WTC11 (cell line): ENCODE data around the gene RRAD. TPM values are rescaled to one million over a fixed set of nuclear protein-coding genes. Genes with fewer than 3 reads are reported as not detected.

Source experiments
- ATAC-seq: fragments of 200-7000 bp; cut with Tn5 transposase; 2 replicates; pipeline ENCODE4 v1.10.0; 2021; ENCODE audit warnings: mild to moderate bottlenecking, moderate library complexity
- CTCF ChIA-PET: fragments of 300-600 bp; sonication (Branson Sonifier 250); formaldehyde crosslinking; loops from one replicate; lab custom pipeline; 2021; ENCODE audit warnings: antibody characterized with exemption; lab: Charles Lee
- POLR2A ChIA-PET: fragments of 350-600 bp; sonication (Branson Sonifier 250); formaldehyde crosslinking; loops from one replicate; lab custom pipeline; 2021; ENCODE audit warnings: antibody characterized with exemption; lab: Charles Lee
- DNase-seq: peaks from one replicate; pipeline ENCODE4 v3.0.0; 2021; ENCODE audit warnings: low spot score
- H3K27ac Mint-ChIP-seq: 2 replicates; pipeline ENCODE4 v1.8.0; 2021; ENCODE audit warnings: mixed read lengths
- H3K27me3 Mint-ChIP-seq: 2 replicates; pipeline ENCODE4 v1.8.0; 2021; ENCODE audit warnings: low read depth, mild to moderate bottlenecking, moderate library complexity, mixed read lengths
- H3K36me3 Mint-ChIP-seq: 2 replicates; pipeline ENCODE4 v1.8.0; 2021; ENCODE audit warnings: mixed read lengths
- H3K4me1 Mint-ChIP-seq: 2 replicates; pipeline ENCODE4 v1.8.0; 2022; ENCODE audit warnings: mixed read lengths
- H3K4me3 Mint-ChIP-seq: 2 replicates; pipeline ENCODE4 v1.8.0; 2021; ENCODE audit warnings: mild to moderate bottlenecking, moderate library complexity, mixed read lengths
- H3K9me3 Mint-ChIP-seq: 2 replicates; pipeline ENCODE4 v1.8.0; 2021; ENCODE audit warnings: mixed read lengths
- AFF4 ChIP-seq: sonication (generic); formaldehyde crosslinking; IDR thresholded peaks from 2 replicates; pipeline ENCODE4 v1.8.1; 2023; ENCODE audit warnings: mild to moderate bottlenecking, missing genetic modification reagents, borderline replicate concordance
- ARID4B ChIP-seq: sonication (generic); formaldehyde crosslinking; IDR thresholded peaks from 2 replicates; pipeline ENCODE4 v1.8.0; 2023; ENCODE audit warnings: missing genetic modification reagents, mild to moderate bottlenecking, borderline replicate concordance
- ATF1 ChIP-seq: sonication (generic); formaldehyde crosslinking; IDR thresholded peaks from 2 replicates; pipeline ENCODE4 v1.8.1; 2023; ENCODE audit warnings: mild to moderate bottlenecking, moderate library complexity, missing genetic modification reagents
- ATF2 ChIP-seq: sonication (generic); formaldehyde crosslinking; IDR thresholded peaks from 2 replicates; pipeline ENCODE4 v1.8.1; 2022; ENCODE audit warnings: low read depth, missing genetic modification reagents, borderline replicate concordance
- E2F4 ChIP-seq: sonication (generic); formaldehyde crosslinking; IDR thresholded peaks from 2 replicates; pipeline ENCODE4 v1.8.1; 2022; ENCODE audit warnings: low read depth, mild to moderate bottlenecking, moderate library complexity, missing genetic modification reagents, borderline replicate concordance
- E2F5 ChIP-seq: sonication (generic); formaldehyde crosslinking; IDR thresholded peaks from 2 replicates; pipeline ENCODE4 v1.8.1; 2022; ENCODE audit warnings: mild to moderate bottlenecking, moderate library complexity, missing genetic modification reagents
- ETV6 ChIP-seq: sonication (generic); formaldehyde crosslinking; IDR thresholded peaks from 2 replicates; pipeline ENCODE4 v1.8.1; 2022; ENCODE audit warnings: mild to moderate bottlenecking, missing genetic modification reagents
- GABPB1 ChIP-seq: sonication (generic); formaldehyde crosslinking; IDR thresholded peaks from 2 replicates; pipeline ENCODE4 v1.8.1; 2023; ENCODE audit warnings: mild to moderate bottlenecking, missing genetic modification reagents
- HMGA2 ChIP-seq: fragments of 250-450 bp; sonication (Bioruptor Pico); IDR thresholded peaks from 2 replicates; pipeline ENCODE4 v1.4.0; 2021; ENCODE audit warnings: mild to moderate bottlenecking, moderate library complexity
- MAX ChIP-seq: sonication (generic); formaldehyde crosslinking; IDR thresholded peaks from 2 replicates; pipeline ENCODE4 v1.8.0; 2022; ENCODE audit warnings: mild to moderate bottlenecking, missing genetic modification reagents
- NFYB ChIP-seq: sonication (generic); formaldehyde crosslinking; conservative IDR thresholded peaks from 2 replicates; pipeline ENCODE4 v1.8.0; 2022; ENCODE audit warnings: low read depth, missing genetic modification reagents
- PREB ChIP-seq: sonication (generic); formaldehyde crosslinking; IDR thresholded peaks from 2 replicates; pipeline ENCODE4 v1.8.1; 2022; ENCODE audit warnings: mild to moderate bottlenecking, missing genetic modification reagents, moderate library complexity, borderline replicate concordance
- RORB ChIP-seq: fragments of 250-450 bp; sonication (Bioruptor Pico); IDR thresholded peaks from 2 replicates; pipeline ENCODE4 v1.9.0; 2021; ENCODE audit warnings: mild to moderate bottlenecking
- STAT6 ChIP-seq: sonication (generic); formaldehyde crosslinking; conservative IDR thresholded peaks from 2 replicates; pipeline ENCODE4 v1.8.1; 2023; ENCODE audit warnings: mild to moderate bottlenecking, low read depth, missing genetic modification reagents, moderate library complexity
- TP53 ChIP-seq: sonication (generic); formaldehyde crosslinking; IDR thresholded peaks from 2 replicates; pipeline ENCODE4 v1.8.1; 2023; ENCODE audit warnings: mild to moderate bottlenecking, missing genetic modification reagents
- ZMAT4 ChIP-seq: fragments of 250-450 bp; sonication (Bioruptor Pico); IDR thresholded peaks from 2 replicates; pipeline ENCODE4 v1.9.0; 2021; ENCODE audit warnings: mild to moderate bottlenecking
- ZNF219 ChIP-seq: sonication (generic); formaldehyde crosslinking; IDR thresholded peaks from 2 replicates; pipeline ENCODE4 v1.8.0; 2023; ENCODE audit warnings: missing genetic modification reagents, mild to moderate bottlenecking, borderline replicate concordance
- ZNF671 ChIP-seq: fragments of 250-450 bp; sonication (Bioruptor Pico); IDR thresholded peaks from 2 replicates; pipeline ENCODE4 v1.8.0; 2021; ENCODE audit warnings: mild to moderate bottlenecking
- total RNA-seq: library from RNA; stranded (reverse); gene quantifications from 3 replicates; pipeline ENCODE4 v1.2.3, GENCODE V29; 2021

Gene RRAD
- total RNA-seq, 1 experiment from 2014 or later, result 0.52 TPM

- Mint-ChIP-seq H3K9me3 (no peaks in the 10 kb centered on the region), H3K27ac (no peak overlapping the region), H3K4me1 (peaks cover 13% of the 10 kb centered on the region), H3K4me3 (no peak overlapping the region), H3K36me3 (peaks cover 5% of the 10 kb centered on the region), H3K27me3 (no peaks in the 10 kb centered on the region)
- DNase-seq (no peak), ATAC-seq (no peak)
- TF ChIP-seq ZNF219, result no peak
- no peak for TF ChIP-seq NFYB (CRISPR knock-in tag)
- TF ChIP-seq HMGA2 (CRISPR knock-in tag), result no peak
- no peak for TF ChIP-seq GABPB1
- ChIA-PET POLR2A (no interaction called here), CTCF (interaction anchor here (1.0 to 11.5 kb wide), 4 partner anchors 18 to 60 kb away, joined by 3 to 175 read pairs (median 8); partner anchors contain the start of genes NAE1 and RRAD)
Observed at GRCh38 chr16:66890799-66891198, 34.5 kb downstream of the RRAD start.

- ChIA-PET CTCF (interaction anchor here (0.7 to 11.5 kb wide), 4 partner anchors 17 to 269 kb away, joined by 3 to 175 read pairs (median 6); partner anchors contain the start of genes NAE1 and RRAD), POLR2A (no interaction called here)
- no peaks in the 10 kb centered on the region for H3K9me3 Mint-ChIP-seq
- peaks cover 17% of the 10 kb centered on the region for H3K36me3 Mint-ChIP-seq
- H3K27ac Mint-ChIP-seq, result peak overlapping the region; percentile 26; the same call in 1 of the 2 replicates
- TF ChIP-seq ARID4B (CRISPR knock-in tag) (no peak), ATF1 (CRISPR knock-in tag) (no peak), STAT6 (CRISPR knock-in tag) (no peak), TP53 (CRISPR knock-in tag) (no peak), PREB (CRISPR knock-in tag) (no peak), ZNF671 (no peak), ETV6 (no peak), RORB (no peak), ZMAT4 (CRISPR knock-in tag) (no peak), E2F4 (CRISPR knock-in tag) (no peak), ATF2 (CRISPR knock-in tag) (no peak), E2F5 (CRISPR knock-in tag) (no peak), MAX (CRISPR knock-in tag) (no peak), GABPB1 (no peak), AFF4 (CRISPR knock-in tag) (no peak)
- no peak for DNase-seq
- H3K4me1 Mint-ChIP-seq, result peaks cover 17% of the 10 kb centered on the region
- no peaks in the 10 kb centered on the region for H3K27me3 Mint-ChIP-seq
- ATAC-seq, result no peak
- H3K4me3 Mint-ChIP-seq, result no peak overlapping the region
Observed at GRCh38 chr16:66889622-66890021, 35.7 kb downstream of the RRAD start.
